A673 (cell line): ENCODE data around the gene CCDC78. TPM values are rescaled to one million over a fixed set of nuclear protein-coding genes. Genes with fewer than 3 reads are reported as not detected.

ENCODE experiments used
- BruUV-seq: library from RNA; stranded (reverse); fragments of 400-500 nt; replicated peaks from 2 replicates; lab custom pipeline; 2021; lab: Mats Ljungman, UMichigan
- CTCF ChIA-PET: fragments of 300-600 bp; sonication (Branson Sonifier 250); formaldehyde crosslinking; loops from one replicate; lab custom pipeline; 2022; ENCODE audit warnings: antibody characterized with exemption; lab: Charles Lee
- POLR2A ChIA-PET: fragments of 300-600 bp; sonication (Branson Sonifier 250); formaldehyde crosslinking; loops from one replicate; lab custom pipeline; 2022; ENCODE audit warnings: antibody characterized with exemption; ENCODE audit not compliant: low non-redundant PET; lab: Charles Lee
- DNase-seq: peaks from one replicate; pipeline ENCODE4 v3.0.0-alpha.2; 2015; ENCODE audit warnings: low spot score
- H3K27ac ChIP-seq: fragments of 200-600 bp; sonication (generic); 2 replicates; pipeline ENCODE4 v1.5.1; 2016; ENCODE audit warnings: mixed run types, low read depth, mild to moderate bottlenecking, mixed read lengths, antibody characterized with exemption, low read length; ENCODE audit not compliant: poor library complexity, severe bottlenecking
- H3K27me3 ChIP-seq: fragments of 200-600 bp; sonication (generic); replicated peaks from 2 replicates; pipeline ENCODE4 v1.6.1; 2017; ENCODE audit warnings: mixed run types, low read depth, mild to moderate bottlenecking, mixed read lengths, antibody characterized with exemption, low read length; ENCODE audit not compliant: insufficient read depth, poor library complexity
- H3K36me3 ChIP-seq: fragments of 200-600 bp; sonication (generic); 2 replicates; pipeline ENCODE4 v1.6.1; 2016; ENCODE audit warnings: mixed run types, mild to moderate bottlenecking, mixed read lengths, antibody characterized with exemption, low read length; ENCODE audit not compliant: insufficient read depth, poor library complexity, severe bottlenecking
- H3K4me1 ChIP-seq: fragments of 200-600 bp; sonication (generic); 2 replicates; pipeline ENCODE4 v1.6.1; 2017; ENCODE audit warnings: mixed run types, mild to moderate bottlenecking, mixed read lengths, antibody characterized with exemption, low read length; ENCODE audit not compliant: insufficient read depth, poor library complexity, severe bottlenecking
- H3K4me3 ChIP-seq: fragments of 200-600 bp; sonication (generic); 2 replicates; pipeline ENCODE4 v1.5.1; 2016; ENCODE audit warnings: low read depth, mixed run types, mild to moderate bottlenecking, mixed read lengths, low read length; ENCODE audit not compliant: poor library complexity, severe bottlenecking
- H3K9me3 ChIP-seq: fragments of 200-600 bp; sonication (generic); 2 replicates; pipeline ENCODE4 v1.6.1; 2016; ENCODE audit warnings: mixed run types, low read depth, mild to moderate bottlenecking, mixed read lengths, antibody characterized with exemption, low read length; ENCODE audit not compliant: poor library complexity, severe bottlenecking
- EZH2 ChIP-seq: fragments of 200-600 bp; sonication (generic); IDR thresholded peaks from 2 replicates; pipeline ENCODE4 v1.6.1; 2017; ENCODE audit warnings: borderline replicate concordance, low read depth, mild to moderate bottlenecking, mixed read lengths, antibody characterized with exemption, low read length; ENCODE audit not compliant: poor library complexity, severe bottlenecking
- intact Hi-C: fragments of 100-400 bp; cut with micrococcal nuclease; formaldehyde crosslinking; loops from one replicate; pipeline ENCODE4 v1.10.0; 2022; ENCODE audit not compliant: unreplicated experiment
- total RNA-seq: library from RNA; stranded (reverse); gene quantifications from 2 replicates; pipeline ENCODE4 v1.2.3, GENCODE V29; 2021
- TF ChIP-seq, protein P1 (sequence below): fragments of 300-800, 200-600 bp; sonication (generic); conservative IDR thresholded peaks from 2 replicates; pipeline ENCODE4 v1.5.1; 2017; ENCODE audit warnings: low read depth, mild to moderate bottlenecking, antibody characterized with exemption, low read length, moderate library complexity, mixed read lengths

Gene CCDC78
- total RNA-seq, 1 experiment from 2014 or later: 0.28 TPM

DNA sequence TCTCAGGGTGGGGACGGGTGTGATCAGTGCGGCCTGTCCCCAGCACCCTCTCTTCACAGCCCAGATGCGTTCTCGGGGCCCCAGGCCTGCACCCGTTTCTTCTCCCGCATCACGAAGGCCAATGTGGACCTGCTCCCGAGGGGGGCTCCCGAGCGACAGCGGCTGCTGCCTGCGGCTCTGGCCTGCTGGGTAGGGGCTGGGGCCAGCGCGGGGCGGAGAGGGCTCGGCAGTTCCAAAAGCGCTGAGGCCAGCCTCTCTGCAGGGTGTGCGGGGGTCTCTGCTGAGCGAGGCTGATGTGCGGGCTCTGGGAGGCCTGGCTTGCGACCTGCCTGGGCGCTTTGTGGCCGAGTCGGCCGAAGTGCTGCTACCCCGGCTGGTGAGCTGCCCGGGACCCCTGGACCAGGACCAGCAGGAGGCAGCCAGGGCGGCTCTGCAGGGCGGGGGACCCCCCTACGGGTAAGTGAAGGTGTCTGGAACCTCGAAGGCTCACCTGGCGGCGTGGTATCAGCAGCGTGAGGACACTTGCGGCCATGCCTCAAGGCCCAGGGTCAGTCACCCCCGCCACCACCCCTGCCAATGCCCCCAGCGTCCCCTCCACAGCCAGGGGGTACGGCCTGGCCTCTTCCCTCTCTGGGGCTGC lies 38.7 kb upstream of the CCDC78 start:
- no peak for DNase-seq
- Histone ChIP-seq H3K36me3 (no peaks in the 10 kb centered on the region), H3K27ac (no peak overlapping the region), H3K4me3 (no peak overlapping the region), H3K9me3 (no peaks in the 10 kb centered on the region), H3K4me1 (no peaks in the 10 kb centered on the region), H3K27me3 (no peaks in the 10 kb centered on the region)
- intact Hi-C loops: no loop called here
- ChIA-PET POLR2A (no interaction called here), CTCF (no interaction called here)
- TF ChIP-seq EZH2: no peak
- TF ChIP-seq, protein P1, sequence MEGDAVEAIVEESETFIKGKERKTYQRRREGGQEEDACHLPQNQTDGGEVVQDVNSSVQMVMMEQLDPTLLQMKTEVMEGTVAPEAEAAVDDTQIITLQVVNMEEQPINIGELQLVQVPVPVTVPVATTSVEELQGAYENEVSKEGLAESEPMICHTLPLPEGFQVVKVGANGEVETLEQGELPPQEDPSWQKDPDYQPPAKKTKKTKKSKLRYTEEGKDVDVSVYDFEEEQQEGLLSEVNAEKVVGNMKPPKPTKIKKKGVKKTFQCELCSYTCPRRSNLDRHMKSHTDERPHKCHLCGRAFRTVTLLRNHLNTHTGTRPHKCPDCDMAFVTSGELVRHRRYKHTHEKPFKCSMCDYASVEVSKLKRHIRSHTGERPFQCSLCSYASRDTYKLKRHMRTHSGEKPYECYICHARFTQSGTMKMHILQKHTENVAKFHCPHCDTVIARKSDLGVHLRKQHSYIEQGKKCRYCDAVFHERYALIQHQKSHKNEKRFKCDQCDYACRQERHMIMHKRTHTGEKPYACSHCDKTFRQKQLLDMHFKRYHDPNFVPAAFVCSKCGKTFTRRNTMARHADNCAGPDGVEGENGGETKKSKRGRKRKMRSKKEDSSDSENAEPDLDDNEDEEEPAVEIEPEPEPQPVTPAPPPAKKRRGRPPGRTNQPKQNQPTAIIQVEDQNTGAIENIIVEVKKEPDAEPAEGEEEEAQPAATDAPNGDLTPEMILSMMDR: no peak
- no TSS peak for BruUV-seq

DNA sequence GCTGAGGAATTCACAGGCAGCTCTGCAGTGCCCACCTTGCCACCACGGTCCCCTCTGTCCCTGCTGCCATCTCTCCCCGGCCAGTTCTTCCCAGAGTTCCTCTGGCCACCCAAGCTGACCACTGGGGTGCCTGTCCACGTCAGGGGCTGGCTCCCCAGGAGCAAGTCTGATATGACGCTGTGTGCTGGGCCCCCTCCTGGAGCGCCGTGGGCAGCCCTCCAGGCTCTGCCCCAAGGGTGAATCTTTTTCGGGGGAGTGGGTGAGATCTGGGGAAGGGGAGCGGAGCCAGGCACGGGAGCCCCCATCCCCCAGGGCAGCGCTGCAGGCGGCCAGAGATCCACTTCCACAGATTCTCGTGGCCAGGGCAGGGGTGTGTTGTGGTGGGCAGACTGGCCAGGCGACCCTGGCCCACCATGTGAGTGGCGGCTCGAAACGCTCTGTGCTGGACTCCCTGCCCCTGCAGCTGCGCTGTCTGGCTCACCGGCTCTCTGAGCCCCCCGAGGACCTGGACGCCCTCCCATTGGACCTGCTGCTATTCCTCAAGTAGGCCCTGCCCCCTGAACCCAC lies 38.0 kb upstream of the CCDC78 start:
- DNase-seq: no peak
- Histone ChIP-seq H3K4me1 (no peaks in the 10 kb centered on the region), H3K36me3 (no peaks in the 10 kb centered on the region), H3K4me3 (no peak overlapping the region), H3K27ac (no peak overlapping the region), H3K27me3 (no peaks in the 10 kb centered on the region), H3K9me3 (no peaks in the 10 kb centered on the region)
- POLR2A ChIA-PET: no interaction called here
- BruUV-seq: no TSS peak
- no peak for TF ChIP-seq EZH2
- TF ChIP-seq, protein P1: no peak
- CTCF ChIA-PET: no interaction called here
- intact Hi-C loops: no loop called here

DNA sequence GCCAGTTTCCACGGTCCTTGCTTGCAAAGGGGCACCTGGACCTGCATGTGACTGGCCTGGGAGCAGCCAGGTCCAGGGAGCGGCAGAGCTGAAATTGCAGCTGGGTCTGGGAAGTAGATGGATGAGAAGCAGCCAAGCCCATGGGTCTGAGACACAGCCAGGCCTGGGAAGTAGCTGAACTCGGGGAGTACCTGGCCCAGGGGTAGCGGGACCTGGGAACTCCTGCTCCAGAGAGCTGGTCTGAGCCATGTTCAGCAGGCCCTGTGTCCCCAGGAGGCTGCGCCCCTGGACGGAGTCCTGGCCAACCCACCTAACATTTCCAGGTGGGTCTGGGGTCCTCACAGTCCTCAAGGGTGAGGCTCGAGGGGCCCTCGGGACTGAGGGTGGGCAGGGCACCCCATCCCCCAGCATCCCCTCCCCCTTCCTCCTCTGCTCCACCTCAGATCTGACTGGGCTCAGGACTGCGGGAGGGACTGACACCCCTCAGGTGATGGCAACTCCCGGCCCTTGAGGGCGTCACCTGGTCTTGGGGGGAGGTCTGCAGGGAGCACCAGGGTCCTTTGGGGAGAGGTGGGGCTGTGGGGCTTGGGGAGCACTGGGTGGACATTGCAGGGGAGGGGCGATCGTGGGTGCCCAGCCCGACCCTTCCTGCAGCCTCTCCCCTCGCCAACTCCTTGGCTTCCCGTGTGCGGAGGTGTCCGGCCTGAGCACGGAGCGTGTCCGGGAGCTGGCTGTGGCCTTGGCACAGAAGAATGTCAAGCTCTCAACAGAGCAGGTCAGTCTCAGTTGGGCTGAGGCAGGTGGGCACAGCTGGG lies 37.3 kb upstream of the CCDC78 start:
- Histone ChIP-seq H3K9me3 (no peaks in the 10 kb centered on the region), H3K36me3 (no peaks in the 10 kb centered on the region), H3K27me3 (no peaks in the 10 kb centered on the region), H3K4me3 (no peak overlapping the region), H3K27ac (no peak overlapping the region), H3K4me1 (no peaks in the 10 kb centered on the region)
- no peak for DNase-seq
- TF ChIP-seq, protein P1: no peak
- TF ChIP-seq EZH2: no peak
- ChIA-PET CTCF (no interaction called here), POLR2A (no interaction called here)
- BruUV-seq: no TSS peak
- intact Hi-C loops: no loop called here
